K562 (cell line): ENCODE measurements around the gene ZEB2. TPM values are rescaled to one million over a fixed set of nuclear protein-coding genes. Genes with fewer than 3 reads are reported as not detected.

Source experiments
- AFF1 ChIP-seq, 2 experiments: fragments of 450-650 bp; IDR thresholded peaks; 2 replicates each; pipeline ENCODE4 v1.6.1; 2018; ENCODE audit warnings: mild to moderate bottlenecking in 2 of 2, low read depth in 1 of 2; ENCODE audit not compliant: partially characterized antibody in 2 of 2
- EGR1 ChIP-seq: fragments of 450-650 bp; conservative IDR thresholded peaks from 2 replicates; pipeline ENCODE4 v1.6.1; 2017; ENCODE audit warnings: mild to moderate bottlenecking
- ERF ChIP-seq: fragments of 450-650 bp; formaldehyde crosslinking; IDR thresholded peaks from 2 replicates; pipeline ENCODE4 v1.4.0; 2020; ENCODE audit warnings: mild to moderate bottlenecking, mixed read lengths
- MEIS2 ChIP-seq: fragments of 450-650 bp; IDR thresholded peaks from 2 replicates; pipeline ENCODE4 v1.6.1; 2014; ENCODE audit warnings: mild to moderate bottlenecking; ENCODE audit not compliant: partially characterized antibody
- MNT ChIP-seq, 2 experiments: fragments of 450-650 bp; conservative IDR thresholded peaks; 2 replicates each; pipeline ENCODE4 v1.6.1; 2017; ENCODE audit warnings: mild to moderate bottlenecking in 2 of 2, moderate library complexity in 2 of 2
- NCOA2 ChIP-seq, 2 experiments: fragments of 450-650 bp; IDR thresholded peaks; 2 replicates each; pipeline ENCODE4 v1.6.1; 2018; ENCODE audit warnings: mild to moderate bottlenecking in 2 of 2, moderate library complexity in 1 of 2; ENCODE audit not compliant: partially characterized antibody in 2 of 2
- NFE2 ChIP-seq: IDR thresholded peaks from 2 replicates; pipeline ENCODE4 v1.6.1; 2014; ENCODE audit warnings: antibody characterized with exemption, low read depth
- NFYB ChIP-seq: IDR thresholded peaks from 2 replicates; pipeline ENCODE4 v1.6.1; 2011; ENCODE audit warnings: mild to moderate bottlenecking, moderate library complexity; ENCODE audit not compliant: insufficient read length; ENCODE audit errors: extremely low read depth
- PRDM10 ChIP-seq: fragments of 450-650 bp; IDR thresholded peaks from 2 replicates; pipeline ENCODE4 v1.6.1; 2018; ENCODE audit not compliant: partially characterized antibody
- RBBP5 ChIP-seq: fragments of 200-600 bp; sonication (generic); IDR thresholded peaks from 2 replicates; pipeline ENCODE4 v1.6.1; 2012; ENCODE audit warnings: borderline replicate concordance, mild to moderate bottlenecking, low read length, control low read depth, inconsistent platforms; ENCODE audit not compliant: insufficient read depth, poor library complexity, severe bottlenecking
- SNIP1 ChIP-seq: fragments of 450-650 bp; IDR thresholded peaks from 2 replicates; pipeline ENCODE4 v1.7.1; 2017; ENCODE audit warnings: low read depth, mild to moderate bottlenecking
- SP2 ChIP-seq: IDR thresholded peaks from 2 replicates; pipeline ENCODE4 v1.6.1; 2011; ENCODE audit warnings: mild to moderate bottlenecking, low read depth, low read length, moderate library complexity; ENCODE audit not compliant: poor library complexity, severe bottlenecking; ENCODE audit errors: extremely low read depth
- STAT5A ChIP-seq: IDR thresholded peaks from 2 replicates; pipeline ENCODE4 v1.6.1; 2012; ENCODE audit warnings: low read length, inconsistent platforms, borderline replicate concordance
- ZBTB12 ChIP-seq: fragments of 250-450 bp; sonication (Bioruptor Pico); IDR thresholded peaks from 2 replicates; pipeline ENCODE4 v1.4.0; 2020
- ZBTB7A ChIP-seq: IDR thresholded peaks from 2 replicates; pipeline ENCODE4 v1.6.1; 2011; ENCODE audit warnings: low read depth, mild to moderate bottlenecking, low read length, moderate library complexity, borderline replicate concordance; ENCODE audit not compliant: control insufficient read depth
- ZNF23 ChIP-seq: fragments of 250-450 bp; sonication (Bioruptor Pico); IDR thresholded peaks from 2 replicates; pipeline ENCODE4 v1.4.0; 2020; ENCODE audit warnings: mild to moderate bottlenecking
- ZNF3 ChIP-seq: fragments of 250-450 bp; sonication (Bioruptor Pico); IDR thresholded peaks from 2 replicates; pipeline ENCODE4 v1.5.0; 2021; ENCODE audit warnings: mild to moderate bottlenecking, moderate library complexity
- ZNF408 ChIP-seq: fragments of 250-450 bp; sonication (Bioruptor Pico); IDR thresholded peaks from 2 replicates; pipeline ENCODE4 v1.4.0; 2020; ENCODE audit warnings: low read depth, mild to moderate bottlenecking, moderate library complexity
- polyA plus RNA-seq, 8 experiments: library from polyadenylated mRNA; depleted of rRNA in 4 of 8; stranded (reverse) in 5 of 8; unstranded in 3 of 8; fragments of >200 nt; fragmentation: Nextera tagmentation in 2 of 8; fragmentation: Illumina TruSeq in 1 of 8; extraction: Ambion mirVana in 2 of 8; extraction: Trizol in 1 of 8; gene quantifications; 2 replicates each; pipeline versions ENCODE4 v1.2.1 to v1.2.3, GENCODE V29; 2011 to 2014; ENCODE audit warnings: inconsistent platforms in 1 of 8, missing spikeins in 1 of 8
- total RNA-seq, 7 experiments: library from RNA; depleted of rRNA in 6 of 7; stranded (reverse); fragments of >200 nt in 6 of 7; fragmentation: Illumina TruSeq in 2 of 7; extraction: Trizol in 2 of 7; gene quantifications; 2 replicates each; pipeline versions ENCODE4 v1.2.1 to v1.2.3, GENCODE V29; 2011 to 2021; ENCODE audit warnings: low replicate concordance in 1 of 7

ZEB2 gene
- total and polyA plus RNA-seq, 9 of the 15 experiments (the other 6 are each of a cell fraction or from before 2014, with no cell fraction given), result 15.1 to 113 (median 72.3) TPM

- TF ChIP-seq SP2 (no peak), MNT (conservative IDR thresholded peaks at IDR 0.05) (no peak), STAT5A (no peak), RBBP5 (no peak), PRDM10 (no peak), ZBTB7A (no peak), SNIP1 (no peak), NFYB (no peak), MEIS2 (no peak), ERF (no peak), ZNF408 (CRISPR knock-in tag) (no peak), NFE2 (peak; percentile 29), AFF1 (IDR thresholded peaks at IDR 0.05; ENCODE audit: low read depth in 1 of 2, partially characterized antibody in 2 of 2) (no peak), EGR1 (no peak), ZNF23 (CRISPR knock-in tag) (no peak), NCOA2 (IDR thresholded peaks at IDR 0.05; ENCODE audit: partially characterized antibody in 2 of 2) (no peak), ZNF3 (CRISPR knock-in tag) (no peak), ZBTB12 (CRISPR knock-in tag) (no peak)
Observed at GRCh38 chr2:144374163-144374661, 145.7 kb downstream of the ZEB2 start (continued).
